Activated CD4-positive, alpha-beta T cell treated with anti-CD3 and anti-CD28 coated beads for 24 hours (primary cell): ENCODE measurements around the gene STYK1.
"Not testable (repeated sequence)": the region's sequence is repeated elsewhere in the genome, so short reads cannot be mapped to it uniquely, and the experiment has no call there.

ENCODE experiments used
- DNase-seq, 2 donors: peaks; one replicate each; pipeline ENCODE4 v3.0.0-alpha.2; 2020; ENCODE audit warnings: low read depth in 2 of 2

Gene STYK1

DNA sequence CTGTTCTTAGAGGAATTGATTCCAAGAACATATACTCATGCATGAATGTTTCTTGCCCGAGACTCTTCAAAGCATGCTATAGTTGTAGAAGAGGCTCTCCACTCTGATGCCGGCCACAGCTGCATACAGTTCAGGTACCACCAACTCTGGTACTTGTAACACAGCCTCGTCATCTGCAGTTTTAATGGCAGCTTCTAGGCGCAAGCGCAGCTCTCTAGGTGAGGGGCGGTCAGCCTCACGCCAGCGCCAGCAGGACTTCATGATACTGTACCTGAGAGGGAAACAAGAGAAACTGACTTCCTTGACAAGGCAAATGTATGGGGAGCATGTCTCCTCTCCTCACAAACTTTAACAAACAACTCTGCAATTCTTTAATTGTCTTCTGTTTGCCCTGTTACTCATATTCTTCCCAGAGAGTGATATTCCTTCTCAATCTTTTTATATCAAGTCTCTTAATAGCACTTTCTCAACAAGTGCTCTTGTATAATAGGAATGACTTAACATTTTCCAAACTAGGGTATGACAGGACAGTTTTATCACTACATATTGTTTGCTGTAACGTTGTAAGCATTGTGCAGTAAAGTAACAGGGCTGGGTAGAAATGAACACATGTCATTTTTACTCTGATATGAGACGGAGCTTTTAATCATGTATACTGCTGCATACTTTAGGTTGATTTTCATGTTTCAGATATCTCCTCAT is 53.6 kb downstream of the STYK1 start:
- DNase-seq, result no peak

- no peak for DNase-seq
These were observed 55.4 kb downstream of the STYK1 start for GRCh38 chr12:10618338-10618987.

GRCh38 chr12:10617863-10618262 is 56.0 kb downstream of the STYK1 start:
- DNase-seq, result no peak

DNA sequence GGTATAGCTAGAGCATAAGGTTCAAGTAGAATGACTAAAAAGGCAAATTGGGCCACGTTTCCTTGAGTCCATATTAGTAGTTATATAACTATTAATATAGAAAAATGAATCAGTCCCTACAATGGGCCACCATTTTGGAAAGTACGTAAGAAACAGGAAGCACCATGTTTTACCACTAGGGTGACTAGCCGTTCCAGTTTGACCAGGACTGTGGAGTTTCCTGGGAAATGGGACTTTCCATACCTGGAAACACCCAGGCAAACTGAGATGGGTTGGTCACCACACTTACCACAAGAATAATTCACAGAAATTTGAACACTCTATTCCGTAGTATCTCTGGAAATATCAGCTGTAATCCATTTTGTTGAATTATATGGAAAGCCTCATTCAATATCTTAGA is 58.3 kb downstream of the STYK1 start:
- no peak for DNase-seq

DNA sequence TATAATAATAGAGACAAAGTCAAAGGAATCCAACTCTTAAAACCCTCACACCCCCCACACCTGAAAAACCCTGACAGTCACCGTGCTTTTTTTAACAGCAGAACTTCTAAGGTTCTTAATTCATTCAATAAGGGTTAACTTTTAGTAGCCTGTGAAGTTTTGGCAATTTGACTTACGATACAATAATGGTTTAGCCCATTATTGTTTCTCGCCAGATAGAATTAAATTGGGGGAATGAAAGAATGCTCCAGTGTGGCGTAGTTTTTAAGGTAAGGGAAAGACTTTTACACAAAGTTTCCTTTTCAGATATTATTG is 59.8 kb downstream of the STYK1 start:
- no peak for DNase-seq

DNA sequence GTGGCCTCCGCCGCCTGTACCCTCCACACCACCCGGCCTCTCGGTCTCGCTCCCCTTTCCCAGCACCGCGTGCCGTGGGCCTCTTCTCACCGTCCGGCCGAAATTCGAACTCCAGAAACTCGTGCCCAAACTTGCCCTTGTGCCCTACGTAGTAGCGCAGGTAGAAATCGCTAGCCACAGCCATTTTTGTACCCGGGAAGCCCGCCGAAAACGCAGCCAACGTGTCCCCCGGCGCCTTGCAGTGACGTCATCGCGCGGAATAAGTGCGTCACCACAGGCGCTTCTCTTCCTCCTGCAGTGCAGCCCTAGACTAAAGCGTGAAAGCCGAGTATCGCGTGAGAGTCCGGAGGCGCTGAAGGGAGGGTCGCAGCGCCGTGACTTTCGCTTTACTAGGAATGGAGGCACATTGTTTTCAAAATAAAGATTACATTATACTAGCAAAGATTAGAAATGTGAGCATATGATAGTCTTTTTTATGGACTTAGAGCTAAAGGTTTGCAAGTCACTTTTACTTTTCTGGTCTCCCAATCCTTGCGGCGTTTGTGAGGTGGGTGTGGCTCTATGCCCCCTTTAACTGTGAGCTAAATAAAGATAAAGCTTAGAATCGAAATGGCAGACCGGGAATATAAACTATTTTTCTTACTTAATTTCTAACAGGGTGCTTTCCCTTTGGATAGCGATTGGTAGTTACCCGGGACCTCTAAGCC is 60.4 kb downstream of the STYK1 start, which contains the start of gene MAGOHB:
Gene MAGOHB (minus strand): TSS at position 261 of the 707 bp plus-strand sequence. CDS start 77 bp downstream, at position 184.
- DNase-seq, result peak; percentile 99

DNA sequence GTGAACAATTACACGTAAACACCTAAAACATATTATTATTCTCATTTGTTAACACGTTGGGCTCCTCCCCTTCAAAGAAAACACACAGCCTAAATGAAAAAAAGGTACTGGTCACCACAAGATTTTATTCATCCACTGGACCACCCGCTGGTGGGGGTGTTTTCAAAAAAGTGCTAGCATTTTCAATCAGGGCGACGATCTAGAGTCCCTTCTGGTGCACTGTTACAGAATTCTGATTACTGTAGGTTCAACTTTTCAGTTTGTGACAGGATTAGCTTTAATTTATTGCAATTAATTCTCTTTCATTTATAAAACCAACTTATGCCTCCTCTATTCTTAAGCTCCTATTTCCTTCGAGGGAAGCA is 60.9 kb downstream of the STYK1 start:
- no peak for DNase-seq

GRCh38 chr12:10612110-10612509 is 61.7 kb downstream of the STYK1 start:
- no peak for DNase-seq

GRCh38 chr12:10611258-10611657 is 62.6 kb downstream of the STYK1 start:
- not testable (repeated sequence) for DNase-seq

DNA sequence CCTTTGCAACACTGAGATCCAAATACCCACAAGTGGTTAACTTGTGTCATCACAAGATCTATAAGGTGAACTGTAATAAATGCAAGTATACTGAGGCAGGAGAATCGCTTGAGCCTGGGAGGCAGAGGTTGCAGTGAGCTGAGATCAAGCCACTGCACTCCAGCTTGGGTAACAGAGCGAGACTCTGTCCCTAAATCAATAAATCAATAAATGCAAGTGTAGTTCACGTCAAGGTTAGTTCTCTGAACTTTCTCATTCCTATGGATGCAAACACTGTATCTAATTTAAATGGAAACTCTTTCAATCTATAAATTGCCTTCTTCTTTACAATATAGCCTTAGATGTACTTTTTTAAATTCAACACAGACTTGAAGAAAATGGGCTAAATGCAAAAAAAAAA is 63.7 kb downstream of the STYK1 start:
- DNase-seq, result no peak

DNA sequence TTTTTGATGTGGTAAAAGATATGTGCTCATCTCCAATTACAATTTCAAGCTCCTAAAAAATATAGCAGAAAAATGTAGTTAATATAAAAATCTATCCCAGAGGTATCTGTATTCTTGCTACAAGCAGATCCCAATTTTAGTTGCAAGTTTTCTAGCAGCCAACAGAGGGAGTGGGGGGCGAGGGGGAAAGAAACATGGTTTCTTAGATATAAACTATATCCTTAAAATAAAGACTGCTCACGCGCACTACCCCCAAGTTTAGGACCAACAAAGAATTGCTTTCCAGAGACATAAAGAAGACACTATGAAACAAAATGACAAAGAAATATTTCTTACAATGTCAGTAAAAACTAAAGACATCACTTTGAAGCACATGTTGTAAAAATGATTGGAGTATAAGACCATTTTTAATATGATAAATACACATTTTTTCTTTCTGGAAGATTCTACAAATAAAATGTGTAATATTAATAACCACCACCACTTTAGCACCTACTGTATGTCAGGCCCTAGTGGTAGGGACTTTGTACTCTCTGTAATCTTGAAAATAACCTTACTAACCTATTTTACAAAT is 65.9 kb downstream of the STYK1 start:
- DNase-seq, result no peak

DNA sequence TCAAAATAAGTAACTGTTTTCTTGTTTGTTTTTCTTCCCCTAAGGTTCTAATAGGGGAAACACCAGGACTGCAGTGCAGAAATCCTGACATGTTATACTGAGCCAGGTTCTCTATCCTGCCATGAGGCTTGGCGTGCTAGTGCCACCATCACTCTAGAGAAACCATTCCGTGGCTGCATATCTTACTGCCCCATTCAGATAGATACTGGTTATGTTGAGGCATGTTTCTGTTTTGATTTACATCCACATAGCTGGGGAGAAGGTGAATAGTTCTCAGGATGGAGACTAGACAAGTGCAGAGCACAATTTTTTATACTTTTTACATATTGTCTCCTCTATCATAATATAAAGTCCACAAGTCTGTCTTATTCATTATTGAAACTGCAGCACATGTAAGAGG is 72.0 kb downstream of the STYK1 start:
- DNase-seq, result no peak

GRCh38 chr12:10600988-10601387 is 72.9 kb downstream of the STYK1 start:
- DNase-seq, result no peak

DNA sequence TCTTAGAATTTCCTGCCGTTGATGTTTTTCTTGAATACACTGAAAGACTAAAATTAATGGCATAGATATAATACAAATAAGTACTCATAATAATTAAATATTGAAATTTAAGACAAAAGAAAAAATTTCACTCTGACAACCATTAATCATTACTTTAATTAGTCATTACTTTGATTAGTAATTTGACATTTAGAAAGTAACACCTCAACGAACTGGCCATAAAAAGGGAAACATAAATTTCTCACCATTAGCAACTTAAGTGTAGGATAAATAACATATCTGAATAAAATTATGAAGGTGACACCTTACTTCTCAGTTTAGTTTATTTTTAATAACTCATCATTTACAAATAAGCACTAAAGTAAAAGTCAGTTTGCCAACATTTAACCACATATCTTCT is 78.0 kb downstream of the STYK1 start:
- DNase-seq, result no peak

GRCh38 chr12:10590966-10591365 is 82.9 kb downstream of the STYK1 start:
- DNase-seq, result no peak

DNA sequence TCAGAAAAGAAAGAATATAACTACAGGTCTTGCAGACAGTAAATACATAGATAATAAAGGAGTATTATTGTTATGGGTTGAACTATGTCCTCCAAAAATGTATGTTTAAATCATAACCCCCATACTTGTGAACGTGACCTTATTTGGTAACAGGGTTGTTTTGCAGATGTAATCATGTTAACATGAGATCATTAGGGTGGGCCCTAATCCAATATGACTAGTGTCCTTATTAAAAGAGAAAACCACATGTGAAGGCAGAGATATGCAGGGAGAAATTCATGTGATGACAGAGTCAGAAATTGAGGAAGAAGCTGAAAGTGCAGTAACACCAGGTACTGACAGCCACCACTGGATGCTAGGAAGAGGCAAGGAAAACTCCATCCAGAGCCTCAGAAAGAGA is 89.4 kb downstream of the STYK1 start:
- no peak for DNase-seq

- no peak for DNase-seq
These were observed 91.1 kb downstream of the STYK1 start for GRCh38 chr12:10582704-10583103.

GRCh38 chr12:10582133-10582532 is 91.7 kb downstream of the STYK1 start:
- DNase-seq, result not testable (repeated sequence)

- no peak for DNase-seq
These were observed 99.5 kb downstream of the STYK1 start for GRCh38 chr12:10574307-10574706.

- DNase-seq, result not testable (repeated sequence)
These were observed 101.8 kb downstream of the STYK1 start for GRCh38 chr12:10572021-10572490.

DNA sequence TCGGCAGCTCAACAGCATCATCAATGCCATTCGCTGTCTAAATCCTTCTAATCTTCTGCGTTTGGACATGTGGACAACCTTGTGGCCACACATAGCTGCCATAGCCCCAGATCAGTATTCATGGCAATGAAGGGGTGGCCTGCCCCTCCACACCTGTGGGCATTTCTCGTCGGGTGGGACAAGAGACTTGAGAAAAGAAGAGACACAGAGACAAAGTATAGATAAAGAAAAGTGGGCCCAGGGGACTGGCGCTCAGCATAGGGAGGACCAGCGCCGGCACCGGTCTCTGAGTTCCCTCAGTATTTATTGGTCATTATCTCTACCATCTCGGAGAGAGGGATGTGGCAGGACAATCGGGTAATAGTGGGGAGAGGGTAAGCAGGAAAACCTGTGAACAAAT is 102.7 kb downstream of the STYK1 start:
- no peak for DNase-seq
